ENCODE measurements around the gene SUMO3.

- TF ChIP-seq CTCF (IDR thresholded peaks at IDR 0.05) (peak; percentile 61 to 79 (median 74)), POLR2A (IDR thresholded peaks at IDR 0.05) (no peak)
Measured at GRCh38 chr21:44792702-44793591, 24.9 kb downstream of the SUMO3 start.
